ENCODE results near the gene CHST2. TPM values are rescaled to one million over a fixed set of nuclear protein-coding genes. Genes with fewer than 3 reads are reported as not detected.

The CHST2 gene
- total and polyA plus RNA-seq, 2 donors (not counting 3 experiments of a cell fraction or from before 2014, with no cell fraction given) = 4.3 to 6.5 TPM

DNA sequence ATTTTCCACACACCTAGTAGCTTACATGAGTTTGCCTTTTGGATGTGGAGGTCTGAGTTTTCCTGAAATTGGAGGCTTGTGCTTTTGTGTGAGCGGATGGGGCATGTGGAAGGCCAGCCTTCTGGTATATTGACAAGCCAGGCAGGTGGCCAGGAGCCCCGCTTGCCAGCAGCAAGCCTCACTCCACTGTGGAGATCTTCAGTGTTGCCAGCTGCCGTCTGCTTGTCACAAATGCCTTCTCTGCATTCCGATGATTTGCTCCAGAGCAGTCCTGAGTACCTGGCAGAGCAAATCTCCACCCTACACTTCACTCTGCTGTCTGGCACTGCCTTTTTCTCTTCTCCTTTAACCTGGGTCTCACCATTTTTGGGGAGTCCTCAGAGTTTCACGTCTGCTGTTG lies 29.1 kb upstream of the CHST2 start:
- dilution Hi-C loops (cut with MboI; ENCODE audit: extremely low pct_ligation_motif_present, low sequenced_read_pairs) = no loop called here
- TF ChIP-seq FOS (IDR thresholded peaks at IDR 0.05; ENCODE audit: borderline replicate concordance, insufficient read depth, low read length) (no peak), POLR2A (IDR thresholded peaks at IDR 0.05; ENCODE audit: low read depth, low read length) (no peak), POLR2AphosphoS5 (IDR thresholded peaks at IDR 0.05; ENCODE audit: insufficient read depth, low read depth, low read length) (no peak), MYC (IDR thresholded peaks at IDR 0.05; ENCODE audit: low read depth, low read length) (no peak), EZH2 (IDR thresholded peaks at IDR 0.05; ENCODE audit: borderline replicate concordance, low read depth, low read length, severe bottlenecking) (no peak), JUN (IDR thresholded peaks at IDR 0.05; ENCODE audit: borderline replicate concordance, insufficient read depth, insufficient read length, low read depth) (no peak), GATA2 (IDR thresholded peaks at IDR 0.05; ENCODE audit: insufficient read depth, insufficient read length, low read depth, low read length) (no peak)
- TF ChIP-seq, protein P1, sequence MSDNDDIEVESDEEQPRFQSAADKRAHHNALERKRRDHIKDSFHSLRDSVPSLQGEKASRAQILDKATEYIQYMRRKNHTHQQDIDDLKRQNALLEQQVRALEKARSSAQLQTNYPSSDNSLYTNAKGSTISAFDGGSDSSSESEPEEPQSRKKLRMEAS (IDR thresholded peaks at IDR 0.05; ENCODE audit: insufficient read depth, insufficient read length) = no peak
- TF ChIP-seq, protein P2, sequence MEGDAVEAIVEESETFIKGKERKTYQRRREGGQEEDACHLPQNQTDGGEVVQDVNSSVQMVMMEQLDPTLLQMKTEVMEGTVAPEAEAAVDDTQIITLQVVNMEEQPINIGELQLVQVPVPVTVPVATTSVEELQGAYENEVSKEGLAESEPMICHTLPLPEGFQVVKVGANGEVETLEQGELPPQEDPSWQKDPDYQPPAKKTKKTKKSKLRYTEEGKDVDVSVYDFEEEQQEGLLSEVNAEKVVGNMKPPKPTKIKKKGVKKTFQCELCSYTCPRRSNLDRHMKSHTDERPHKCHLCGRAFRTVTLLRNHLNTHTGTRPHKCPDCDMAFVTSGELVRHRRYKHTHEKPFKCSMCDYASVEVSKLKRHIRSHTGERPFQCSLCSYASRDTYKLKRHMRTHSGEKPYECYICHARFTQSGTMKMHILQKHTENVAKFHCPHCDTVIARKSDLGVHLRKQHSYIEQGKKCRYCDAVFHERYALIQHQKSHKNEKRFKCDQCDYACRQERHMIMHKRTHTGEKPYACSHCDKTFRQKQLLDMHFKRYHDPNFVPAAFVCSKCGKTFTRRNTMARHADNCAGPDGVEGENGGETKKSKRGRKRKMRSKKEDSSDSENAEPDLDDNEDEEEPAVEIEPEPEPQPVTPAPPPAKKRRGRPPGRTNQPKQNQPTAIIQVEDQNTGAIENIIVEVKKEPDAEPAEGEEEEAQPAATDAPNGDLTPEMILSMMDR (IDR thresholded peaks at IDR 0.05; ENCODE audit: extremely low read depth in 1 of 2, insufficient read depth in 1 of 2, low read depth in 1 of 2, low read length in 2 of 2) = no peak
- ChIA-PET CTCF (no interaction called here), POLR2A (no interaction called here)
- Histone ChIP-seq H3K9ac (replicated peaks; ENCODE audit: extremely low read depth, insufficient read depth, low read length) (no peak overlapping the region), H3K79me2 (ENCODE audit: control insufficient read depth, insufficient read depth, low read length) (no peaks in the 10 kb centered on the region), H4K20me1 (replicated peaks; ENCODE audit: control insufficient read depth, extremely low read depth, insufficient read depth, low read length) (no peaks in the 10 kb centered on the region), H3K27me3 (ENCODE audit: control insufficient read depth in 2 of 2, insufficient read depth in 2 of 2, low read length in 2 of 2) (no peaks in the 10 kb centered on the region), H2AFZ (ENCODE audit: low read depth, low read length) (no peak overlapping the region), H3K36me3 (ENCODE audit: control insufficient read depth in 2 of 2, extremely low read depth in 1 of 2, insufficient read depth in 2 of 2, low read length in 2 of 2) (no peaks in the 10 kb centered on the region), H3K4me3 (replicated peaks in 1 of 3; ENCODE audit: insufficient read depth in 1 of 3, low read depth in 1 of 3, low read length in 3 of 3) (no peak overlapping the region), H3K27ac (ENCODE audit: insufficient read depth, low read depth, low read length) (no peak overlapping the region), H3K4me2 (ENCODE audit: insufficient read depth, low read length) (no peak overlapping the region), H3K4me1 (ENCODE audit: control insufficient read depth, extremely low read depth, insufficient read depth, low read length) (no peaks in the 10 kb centered on the region), H3K9me1 (replicated peaks; ENCODE audit: control insufficient read depth, extremely low read depth, insufficient read depth, low read length) (no peaks in the 10 kb centered on the region), H3K9me3 (replicated peaks; ENCODE audit: control insufficient read depth, insufficient read depth, low read length) (no peaks in the 10 kb centered on the region)
- intact Hi-C loops (cut with micrococcal nuclease) = no loop called here
- DNase-seq (ENCODE audit: low read depth, low spot score) = no peak
- no peak for FAIRE-seq
- BruUV-seq (replicated peaks) = no TSS peak

All from endothelial cell of umbilical vein (primary cell).